ENCODE results near the gene AP1S3.

AP1S3 gene

DNA sequence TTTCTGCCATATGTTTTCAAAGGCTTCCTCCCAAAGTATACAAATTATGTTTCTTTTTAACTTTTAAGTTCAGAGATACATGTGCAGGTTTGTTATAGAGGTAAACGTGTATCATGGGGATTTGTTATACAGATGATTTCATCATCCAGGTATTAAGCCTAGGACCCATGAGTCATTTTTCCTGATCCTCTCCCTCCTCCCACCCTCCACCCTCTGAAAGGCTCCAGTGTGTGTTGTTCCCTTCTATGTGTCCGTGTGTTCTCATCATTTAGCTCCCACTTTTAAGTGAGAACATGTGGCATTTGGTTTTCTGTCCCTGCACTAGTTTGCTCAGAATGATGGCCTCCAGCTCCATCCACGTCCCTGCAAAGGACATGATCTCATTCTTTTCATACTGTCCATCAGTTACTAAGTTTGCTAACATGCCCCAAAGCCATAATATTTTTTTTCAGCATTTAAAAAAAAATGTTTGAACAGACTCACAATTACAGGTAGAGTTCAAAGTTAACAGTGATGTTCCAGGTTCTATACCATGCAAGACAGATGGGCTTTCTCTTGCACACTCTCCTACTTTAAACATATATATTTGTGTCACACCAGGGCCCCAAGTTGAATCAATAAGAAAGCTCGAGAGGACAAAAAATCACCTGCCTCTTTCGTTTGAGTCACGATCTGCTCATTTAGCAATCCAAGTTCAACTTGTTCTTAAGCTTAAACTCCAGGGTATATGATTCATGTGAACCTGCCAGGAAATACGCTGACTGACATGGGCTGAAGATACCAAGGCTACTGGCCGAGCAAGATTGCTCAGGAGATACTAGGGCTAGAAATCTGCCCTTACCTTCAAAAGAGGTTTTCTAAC lies 77.6 kb downstream of the AP1S3 start:
- no peak for DNase-seq (ENCODE audit: low spot score)

DNA sequence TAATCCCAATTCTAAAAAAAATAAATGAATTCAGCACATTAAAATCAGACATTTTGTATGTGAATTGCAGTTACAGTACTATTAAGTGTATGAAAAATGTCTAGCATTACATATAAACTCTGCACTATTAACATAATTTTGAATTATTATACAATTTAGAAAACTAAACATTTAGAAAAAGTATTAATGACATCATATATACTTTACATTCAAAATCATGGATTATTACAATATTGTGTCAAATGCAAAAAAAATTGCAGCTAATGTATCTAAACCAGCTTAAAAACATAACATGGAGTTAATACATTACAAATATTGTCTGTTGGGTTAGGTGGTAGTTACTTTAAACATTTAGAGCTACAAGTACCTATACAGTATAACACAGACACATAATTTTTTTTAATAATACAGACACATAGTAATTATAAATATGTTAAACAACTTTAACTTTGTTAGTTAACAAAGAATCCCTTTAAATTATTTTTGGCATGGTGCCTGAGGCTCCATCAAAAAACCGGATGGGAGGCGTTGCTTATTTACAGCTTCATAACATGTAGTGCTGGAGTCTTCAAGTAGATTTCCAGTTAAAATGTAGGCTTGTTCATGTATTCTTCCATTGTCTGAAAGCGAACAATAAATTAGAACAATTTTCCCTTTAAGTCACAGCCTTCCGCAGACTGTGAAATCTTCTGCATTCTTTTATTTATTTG lies 79.1 kb downstream of the AP1S3 start:
- DNase-seq (ENCODE audit: low spot score), result no peak

DNA sequence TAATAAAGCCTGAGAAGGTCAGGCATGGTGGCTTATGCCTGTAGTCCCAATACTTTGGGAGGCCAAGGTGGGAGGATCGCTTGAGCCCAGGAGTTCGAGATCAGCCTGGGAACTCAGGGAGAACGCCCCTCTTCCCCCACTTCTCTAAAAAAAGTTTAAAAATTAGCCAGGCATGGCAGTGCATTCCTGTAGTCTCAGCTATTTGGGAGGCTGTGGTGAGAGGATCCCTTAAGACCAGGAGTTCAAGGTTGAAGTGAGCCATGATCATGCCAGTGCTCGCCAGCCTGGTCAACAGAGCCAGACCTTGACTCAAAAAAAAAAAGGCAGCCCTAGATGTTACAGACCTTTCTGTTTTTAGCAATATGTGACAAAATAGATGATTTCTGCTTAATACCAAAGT lies 83.4 kb downstream of the AP1S3 start:
- no peak for DNase-seq (ENCODE audit: low spot score)

DNA sequence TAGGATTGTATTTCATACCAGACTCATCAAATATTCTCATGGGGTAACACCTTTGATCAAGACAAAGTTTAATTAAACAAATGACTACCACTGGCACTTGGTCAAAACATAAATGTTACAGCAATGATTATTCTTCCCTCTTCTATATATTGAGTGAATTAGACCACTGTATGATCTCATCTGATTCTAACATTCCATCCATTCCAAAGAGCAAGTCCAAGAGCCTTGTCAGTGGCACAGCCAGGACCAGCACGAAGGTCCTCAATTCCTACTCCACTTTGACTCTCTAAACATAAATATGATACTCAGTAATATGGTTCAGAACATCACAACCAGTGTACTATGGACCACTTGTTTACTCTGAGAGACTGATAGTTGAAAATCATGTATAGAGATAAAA lies 86.4 kb downstream of the AP1S3 start:
- no peak for DNase-seq (ENCODE audit: low spot score)

DNA sequence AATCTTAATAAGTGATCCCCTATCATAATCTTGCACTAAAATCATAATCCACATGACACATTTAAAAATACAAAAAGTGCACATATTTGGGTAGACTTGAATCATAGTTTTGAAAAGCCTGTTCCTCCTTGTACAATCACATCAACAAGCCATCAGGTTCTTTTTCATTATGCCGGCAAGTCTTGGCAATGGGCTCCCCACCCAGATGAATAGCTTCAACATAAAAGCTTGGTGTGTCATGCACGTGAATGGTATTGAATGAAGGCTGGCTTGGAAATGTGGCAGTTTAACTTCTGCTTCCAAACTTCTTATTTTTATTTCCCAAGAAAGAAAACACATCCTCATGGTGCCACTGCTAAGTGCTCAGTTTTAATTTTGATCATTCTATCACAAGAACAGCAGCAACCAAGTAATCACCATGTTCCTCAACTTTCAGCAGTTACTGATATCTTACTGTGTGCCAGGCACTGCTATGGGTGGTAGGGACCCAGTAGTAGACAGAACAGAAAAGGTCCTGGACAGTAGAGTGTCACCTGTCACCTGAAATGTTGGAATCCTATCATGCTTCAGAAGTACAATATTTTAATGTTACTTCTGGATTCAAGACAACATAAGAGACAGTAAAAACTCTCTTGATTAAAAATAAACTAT lies 89.9 kb downstream of the AP1S3 start:
- no peak for DNase-seq (ENCODE audit: low spot score)

DNA sequence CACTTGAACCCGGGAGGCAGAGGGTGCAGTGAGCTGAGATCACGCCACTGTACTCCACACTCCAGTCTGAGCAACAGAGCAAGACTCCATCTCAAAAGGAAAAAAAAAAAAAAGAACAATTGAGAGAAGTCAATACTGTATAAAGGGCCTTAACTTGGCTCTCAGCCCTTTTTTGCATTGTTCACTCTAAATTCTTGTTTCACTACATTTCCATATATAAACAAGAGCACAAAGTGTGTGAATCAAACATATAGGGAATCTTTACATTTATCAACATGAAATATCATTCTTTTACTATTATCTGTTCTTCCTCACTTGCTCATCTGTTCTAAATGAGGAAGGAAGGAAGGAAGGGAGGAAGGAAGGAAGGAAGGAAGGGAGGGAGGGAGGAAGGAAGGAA lies 90.8 kb downstream of the AP1S3 start:
- no peak for DNase-seq (ENCODE audit: low spot score)

DNA sequence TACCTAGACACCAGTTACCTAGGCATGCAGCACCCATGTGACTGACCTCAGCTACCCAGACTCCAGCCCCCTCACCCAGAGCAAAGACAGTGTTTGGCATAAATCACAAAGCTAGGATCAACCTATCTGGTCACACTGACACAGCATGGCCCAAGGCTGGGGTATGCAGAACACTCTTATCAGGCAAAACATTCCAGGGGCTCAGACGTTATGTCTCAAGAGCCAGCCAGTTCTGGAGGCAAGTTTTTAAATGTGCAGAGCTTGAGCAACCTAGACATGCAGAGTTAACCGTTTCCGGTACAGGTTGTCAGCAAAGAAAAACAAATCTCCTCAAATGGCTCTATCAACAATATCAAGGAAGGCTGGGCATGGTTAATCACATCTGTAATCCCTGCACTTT lies 92.8 kb downstream of the AP1S3 start:
- no peak for DNase-seq (ENCODE audit: low spot score)

DNA sequence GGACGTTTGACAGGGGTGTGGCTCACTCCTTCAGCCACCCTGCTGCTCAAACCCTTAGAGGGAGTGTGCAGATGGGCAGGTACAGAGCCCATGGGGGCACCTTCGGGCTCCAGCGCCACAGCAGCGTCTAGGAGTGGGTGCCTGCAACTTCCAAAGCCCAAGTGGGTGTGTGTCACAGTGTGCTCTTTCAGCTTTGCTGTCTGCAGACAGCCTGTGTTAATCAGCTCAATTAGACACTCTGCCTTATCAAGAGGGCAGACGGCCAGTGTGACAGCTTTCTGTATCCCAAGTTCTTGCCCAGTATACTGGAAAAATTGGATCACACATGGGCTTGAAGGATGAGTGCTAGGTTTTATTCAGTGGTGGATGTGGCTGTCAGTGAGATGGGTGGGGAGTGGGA lies 96.7 kb downstream of the AP1S3 start:
- DNase-seq (ENCODE audit: low spot score), result no peak

DNA sequence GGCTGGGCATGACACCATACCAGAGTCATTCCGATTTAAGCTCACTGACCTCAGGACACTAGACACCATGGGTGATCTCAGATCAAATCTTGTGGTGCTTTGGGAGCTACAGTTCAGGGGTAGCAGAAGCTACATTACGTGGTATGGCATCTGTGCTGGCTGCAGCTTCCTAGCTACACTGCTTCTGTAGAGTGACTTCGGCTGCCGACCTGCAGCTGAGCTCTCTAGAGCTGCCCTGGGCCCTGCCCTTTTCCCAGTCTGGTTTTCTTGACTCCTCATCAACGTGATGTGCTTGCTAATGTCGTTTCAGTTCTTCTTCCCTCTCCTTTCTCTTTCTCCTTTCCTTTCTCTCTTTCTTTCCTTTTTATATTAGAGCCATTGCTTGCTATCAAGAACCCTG lies 100.2 kb downstream of the AP1S3 start:
- DNase-seq (ENCODE audit: low spot score), result no peak

DNA sequence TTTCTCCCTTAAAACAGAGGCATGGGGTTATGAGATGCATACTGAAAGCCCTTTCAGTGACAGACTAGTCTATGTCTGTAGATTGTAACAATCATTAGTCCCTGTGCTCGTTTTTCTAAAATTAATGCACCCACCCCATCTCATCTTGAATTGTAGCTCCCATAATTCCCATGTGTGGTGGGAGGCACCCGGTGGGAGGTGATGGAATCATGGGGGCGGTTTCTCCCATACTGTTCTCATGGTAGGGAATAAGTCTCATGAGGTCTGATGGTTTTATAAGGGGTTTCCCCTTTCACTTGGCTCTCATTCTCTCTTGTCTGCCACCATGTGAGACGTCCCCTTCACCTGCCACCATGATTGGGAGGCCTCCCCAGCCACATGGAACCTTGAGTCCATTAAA lies 100.9 kb downstream of the AP1S3 start:
- no peak for DNase-seq (ENCODE audit: low spot score)

DNA sequence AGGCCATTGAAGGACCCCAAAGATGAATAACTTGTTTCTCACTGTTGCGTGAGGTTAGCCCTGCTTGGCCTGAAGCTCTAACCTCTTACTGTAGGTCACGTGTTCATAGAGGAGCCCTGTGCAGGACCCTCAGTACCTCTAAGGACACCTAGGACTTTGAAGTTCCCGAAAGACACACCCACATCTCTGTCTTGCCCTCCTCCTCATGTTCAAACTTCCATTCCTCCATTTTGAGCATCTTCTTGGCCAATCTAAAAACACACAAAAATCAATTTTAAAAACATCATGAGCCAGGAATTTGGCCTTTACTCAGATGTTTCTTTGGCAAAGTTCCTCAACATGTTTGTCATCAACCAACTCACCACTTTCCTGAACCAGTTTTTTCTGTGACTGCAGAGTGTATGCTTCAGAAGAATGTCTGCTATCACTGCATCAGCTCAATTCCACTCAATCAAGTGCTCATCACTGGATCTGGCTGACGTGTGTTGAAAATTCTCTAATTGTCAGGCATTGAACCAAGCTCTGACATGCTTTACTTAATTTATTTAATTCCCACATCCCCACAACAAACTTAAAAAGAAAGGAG lies 101.6 kb downstream of the AP1S3 start:
- DNase-seq (ENCODE audit: low spot score), result no peak

DNA sequence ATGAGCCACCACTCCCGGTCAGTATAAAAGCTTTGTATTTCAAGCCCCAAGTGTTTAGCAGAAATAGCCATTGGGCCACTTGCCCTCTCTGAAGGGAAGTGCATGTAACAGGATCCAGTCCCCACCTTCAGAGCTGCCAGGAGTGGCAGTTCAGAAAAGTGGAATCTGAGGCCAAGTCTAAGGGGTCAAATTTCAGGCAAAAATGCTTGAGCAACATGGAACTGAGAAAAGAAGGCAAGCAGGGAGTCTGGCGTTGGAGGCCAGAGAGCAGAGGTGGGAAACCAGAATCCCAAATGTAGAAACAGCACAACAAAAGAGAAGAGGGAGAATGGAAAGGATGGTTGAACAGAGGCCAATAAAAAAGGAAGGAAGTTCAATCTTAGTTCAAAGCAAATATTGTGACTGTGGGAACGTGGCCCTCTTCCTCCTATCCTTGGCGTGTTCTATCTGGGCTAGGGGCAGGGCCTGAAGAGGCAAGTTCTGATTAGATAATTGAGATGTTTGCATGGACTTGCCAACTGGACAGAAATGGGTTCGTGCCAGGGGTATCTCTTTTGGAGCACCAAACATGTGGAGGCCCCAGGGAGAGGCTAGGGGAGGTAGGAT lies 102.2 kb downstream of the AP1S3 start:
- no peak for DNase-seq (ENCODE audit: low spot score)

DNA sequence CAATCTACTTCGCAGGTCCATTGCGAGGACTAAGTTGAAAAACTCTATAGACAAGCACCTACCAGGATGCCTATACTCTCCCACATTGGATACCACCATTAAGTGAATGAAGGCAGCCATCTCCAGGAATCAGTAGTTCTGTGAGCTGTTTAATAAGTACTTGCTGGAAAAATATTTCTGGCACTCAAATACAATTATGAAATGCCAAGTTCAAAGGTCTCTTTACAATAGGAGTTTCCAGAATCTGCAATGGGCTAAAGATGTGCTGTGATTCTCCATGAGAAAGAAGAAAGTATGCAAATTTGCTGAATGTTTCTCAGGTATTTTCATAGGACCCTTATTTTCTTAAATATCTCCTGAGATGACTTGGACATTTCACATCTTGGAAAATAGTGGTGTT lies 103.0 kb downstream of the AP1S3 start:
- no peak for DNase-seq (ENCODE audit: low spot score)

DNA sequence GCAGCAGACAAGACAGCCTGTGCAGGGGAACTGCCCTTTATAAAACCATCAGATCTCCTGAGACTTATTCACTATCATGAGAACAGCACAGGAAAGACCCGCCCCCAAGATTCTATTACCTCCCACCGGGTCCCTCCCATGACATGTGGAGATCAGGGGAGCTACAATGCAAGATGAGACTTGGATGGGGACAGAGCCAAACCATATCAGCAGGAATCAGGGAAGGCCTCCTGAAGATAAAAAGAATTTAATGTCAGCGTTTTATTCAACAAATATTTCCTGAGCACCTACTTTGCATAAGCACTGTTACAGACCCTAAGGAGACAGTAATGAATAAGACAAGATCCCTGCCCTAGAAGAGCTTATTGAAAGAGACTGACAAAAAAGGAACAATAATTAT lies 105.0 kb downstream of the AP1S3 start:
- DNase-seq (ENCODE audit: low spot score), result no peak

DNA sequence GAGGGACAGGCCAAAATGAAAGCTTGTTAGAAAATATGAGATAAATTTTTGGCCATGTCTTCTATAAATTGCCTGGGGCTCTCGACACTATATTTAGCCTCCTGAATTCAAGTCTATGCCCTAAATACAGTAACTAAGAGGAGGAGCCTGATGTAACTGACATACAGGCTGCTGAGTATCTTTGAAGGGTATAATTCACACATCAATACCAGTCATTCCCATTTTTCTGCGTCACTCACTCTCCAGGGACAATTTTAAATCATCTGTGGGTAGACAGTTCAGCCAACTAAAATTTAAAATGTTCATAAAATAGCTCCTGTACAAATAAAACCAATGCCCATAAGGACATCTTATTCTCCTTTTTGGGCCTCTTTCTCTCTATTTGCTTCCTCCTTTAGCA lies 105.9 kb downstream of the AP1S3 start:
- DNase-seq (ENCODE audit: low spot score), result no peak

DNA sequence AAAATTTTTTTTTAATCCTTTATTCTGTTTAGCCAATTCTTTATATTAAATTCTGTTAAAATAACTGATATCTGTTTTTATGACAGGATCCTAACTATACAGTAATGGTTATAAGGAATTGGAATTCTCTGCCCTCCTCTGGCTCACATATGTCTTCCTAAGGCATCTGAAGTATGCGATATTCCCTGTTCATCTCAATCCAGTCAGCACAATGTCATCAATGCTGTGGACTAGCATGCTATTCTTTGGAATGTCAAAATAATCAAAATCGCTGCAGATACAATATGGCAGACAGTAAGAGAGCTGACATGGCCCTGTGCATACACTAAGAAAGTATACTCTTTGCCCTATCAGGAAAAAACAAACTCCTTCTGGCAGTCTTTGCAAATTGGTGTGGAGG lies 107.6 kb downstream of the AP1S3 start:
- no peak for DNase-seq (ENCODE audit: low spot score)

DNA sequence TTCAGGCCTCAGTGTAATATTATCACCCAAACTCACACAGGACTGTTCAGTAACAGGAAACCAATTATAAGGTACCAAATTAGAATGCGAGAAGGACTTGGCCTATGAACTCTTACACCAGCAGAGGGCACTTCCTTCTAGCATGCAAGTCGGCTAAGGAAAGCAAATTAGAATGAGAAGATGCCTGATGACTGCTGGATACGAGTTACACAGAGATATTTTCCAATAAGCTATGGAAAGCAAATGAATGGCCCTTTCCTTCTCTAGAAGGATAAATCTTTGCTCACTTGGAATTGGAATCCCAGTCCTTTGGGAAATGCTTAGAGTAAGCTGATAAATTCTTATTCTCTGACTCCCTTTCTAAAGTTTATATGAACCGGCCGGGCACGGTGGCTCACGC lies 109.8 kb downstream of the AP1S3 start:
- peak; percentile 78 for DNase-seq (ENCODE audit: low spot score)

DNA sequence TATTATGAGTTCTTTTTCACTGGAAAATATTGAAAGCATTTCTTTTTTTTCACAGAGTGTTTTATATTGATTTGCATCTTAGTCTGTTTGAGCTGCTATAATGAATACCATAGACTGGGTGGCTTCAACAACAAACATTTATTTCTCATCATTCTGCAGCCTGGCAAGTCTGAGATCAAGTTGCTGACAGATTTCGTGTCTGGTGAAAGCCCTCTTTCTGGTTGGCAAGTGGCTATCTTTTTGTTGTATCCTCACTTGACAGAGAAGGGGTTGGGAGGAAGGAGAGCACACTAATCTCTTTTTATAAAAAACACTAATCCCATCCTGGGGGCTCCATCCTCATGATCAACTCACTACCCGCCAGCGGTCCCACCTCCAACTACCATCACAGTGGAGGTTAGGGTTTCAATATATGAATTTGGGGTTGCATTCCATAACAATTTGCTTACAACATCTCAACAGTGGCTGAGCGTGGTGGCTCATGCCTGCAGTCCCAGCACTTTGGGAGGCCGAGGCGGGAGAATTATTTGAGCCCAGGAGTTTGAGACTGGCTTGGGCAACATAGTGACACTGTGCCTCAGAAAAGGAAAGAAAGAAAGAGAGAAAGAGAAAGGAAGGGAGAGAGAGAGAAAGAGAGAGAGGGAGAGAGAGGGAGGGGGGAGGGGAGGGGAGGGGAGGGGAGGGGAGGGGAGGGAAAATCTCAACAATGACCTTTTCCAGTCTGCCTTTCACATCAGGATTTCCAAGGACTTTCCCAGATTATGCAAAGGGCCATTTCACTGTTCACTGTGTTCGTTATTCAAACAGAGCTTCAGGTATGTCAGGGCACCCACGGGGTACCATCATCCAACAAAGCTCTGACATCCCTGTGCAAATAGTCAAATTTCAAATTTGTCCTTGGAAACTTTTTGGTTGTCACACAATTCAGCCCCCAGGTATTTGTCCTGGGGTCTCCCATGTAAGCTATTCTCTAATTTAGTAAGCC lies 111.1 kb downstream of the AP1S3 start:
- no peak for DNase-seq (ENCODE audit: low spot score)

DNA sequence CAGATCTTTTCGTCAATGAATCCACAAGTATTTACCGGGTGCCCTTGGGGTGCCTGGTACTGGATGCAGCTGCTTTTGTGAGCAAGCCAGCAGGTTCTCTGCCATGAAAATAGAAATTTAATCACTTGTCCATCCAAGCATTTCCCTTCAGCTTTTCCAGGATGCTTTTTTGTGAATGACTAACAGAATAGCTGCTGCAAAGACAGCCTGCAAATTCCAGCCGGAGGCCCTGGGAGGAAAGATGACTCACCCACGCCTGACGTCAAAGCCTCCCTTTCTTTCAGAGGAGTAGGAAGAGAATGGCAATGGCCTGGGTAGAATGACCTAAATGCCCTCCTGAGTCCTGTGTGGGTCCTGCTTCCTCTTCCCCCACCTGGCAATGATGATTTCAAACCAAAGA lies 111.9 kb downstream of the AP1S3 start:
- peak; percentile 91 for DNase-seq (ENCODE audit: low spot score)

DNA sequence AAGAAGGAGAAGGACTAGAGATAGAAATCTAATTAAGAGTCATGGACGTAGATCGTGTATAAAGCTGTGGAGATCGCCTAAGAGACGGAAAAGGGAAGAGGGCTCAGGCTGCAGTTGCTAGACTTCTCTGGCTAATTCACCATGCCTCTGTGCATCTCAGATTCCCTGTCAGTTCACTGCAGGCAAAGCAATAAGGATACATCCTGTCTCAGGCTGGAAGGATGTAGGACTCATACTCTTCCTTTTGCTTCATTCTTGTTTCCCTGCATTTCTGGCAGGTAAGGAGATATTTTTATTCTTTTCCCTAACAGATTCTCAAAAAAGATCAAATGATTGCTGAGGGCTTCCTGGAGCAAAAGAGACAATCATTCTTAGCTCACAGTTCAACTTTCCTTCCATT lies 112.5 kb downstream of the AP1S3 start:
- DNase-seq (ENCODE audit: low spot score), result no peak

DNA sequence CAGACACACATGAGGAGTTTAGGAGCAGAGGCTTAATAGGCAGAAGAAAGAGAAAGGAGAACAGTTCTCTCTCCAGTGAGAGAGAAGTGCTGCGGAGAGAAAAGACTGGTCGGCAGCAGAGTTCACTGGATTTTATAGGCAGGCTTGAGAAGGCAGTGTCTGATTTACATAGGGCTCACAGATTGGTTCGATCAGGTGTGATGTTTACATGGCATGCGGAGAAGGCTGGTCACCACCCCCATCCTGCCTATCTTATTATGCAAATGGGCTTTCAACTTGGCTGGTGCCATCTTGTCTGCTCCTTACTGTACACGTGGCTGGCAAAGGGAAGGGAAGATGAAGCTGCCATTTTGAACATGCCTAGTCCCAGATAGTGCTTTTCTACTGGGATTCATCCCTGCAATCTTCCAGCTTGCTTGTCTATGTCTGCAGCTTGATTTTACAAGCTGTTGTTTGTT lies 113.4 kb downstream of the AP1S3 start:
- no peak for DNase-seq (ENCODE audit: low spot score)
